Vagina (tissue), 2 donors: ENCODE data around the gene USF1.

Experiments
- POLR2AphosphoS5 ChIP-seq, 2 donors: sonication (generic); formaldehyde crosslinking; IDR thresholded peaks; one replicate each; pipeline ENCODE4 v1.9.0; 2017; ENCODE audit warnings: antibody characterized with exemption in 2 of 2, mild to moderate bottlenecking in 2 of 2, low read depth in 1 of 2; ENCODE audit not compliant: insufficient read depth in 1 of 2
- TF ChIP-seq, protein P1 (sequence below), 3 experiments: fragments of 450-650 bp in 2 of 3; fragments of 200-600 bp in 1 of 3; sonication (generic) in 1 of 3; IDR thresholded peaks; one replicate each; pipeline ENCODE4 v1.5.1; 2017 to 2019; ENCODE audit warnings: antibody characterized with exemption in 3 of 3, mild to moderate bottlenecking in 2 of 3, moderate library complexity in 2 of 3

DNA sequence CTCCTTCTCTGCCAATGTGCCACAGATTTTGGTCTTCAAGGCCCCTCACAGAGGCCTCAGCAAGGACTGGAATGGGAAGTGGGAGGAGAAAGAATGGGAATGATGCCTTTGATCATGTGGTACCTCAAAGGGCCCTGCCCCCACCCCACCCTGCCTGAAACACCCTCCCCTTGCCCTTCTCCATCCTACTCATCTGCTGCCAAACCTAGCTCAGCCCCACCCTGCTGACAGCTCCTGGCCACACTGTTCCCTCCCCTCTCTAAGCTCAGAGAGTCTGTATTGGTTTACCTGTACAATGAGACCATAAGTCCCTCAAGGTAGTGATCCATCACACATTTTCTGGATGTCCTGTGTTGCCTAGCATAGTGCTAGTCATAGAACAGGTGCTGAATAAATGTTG is 30.6 kb upstream of the USF1 start:
- TF ChIP-seq, protein P1, sequence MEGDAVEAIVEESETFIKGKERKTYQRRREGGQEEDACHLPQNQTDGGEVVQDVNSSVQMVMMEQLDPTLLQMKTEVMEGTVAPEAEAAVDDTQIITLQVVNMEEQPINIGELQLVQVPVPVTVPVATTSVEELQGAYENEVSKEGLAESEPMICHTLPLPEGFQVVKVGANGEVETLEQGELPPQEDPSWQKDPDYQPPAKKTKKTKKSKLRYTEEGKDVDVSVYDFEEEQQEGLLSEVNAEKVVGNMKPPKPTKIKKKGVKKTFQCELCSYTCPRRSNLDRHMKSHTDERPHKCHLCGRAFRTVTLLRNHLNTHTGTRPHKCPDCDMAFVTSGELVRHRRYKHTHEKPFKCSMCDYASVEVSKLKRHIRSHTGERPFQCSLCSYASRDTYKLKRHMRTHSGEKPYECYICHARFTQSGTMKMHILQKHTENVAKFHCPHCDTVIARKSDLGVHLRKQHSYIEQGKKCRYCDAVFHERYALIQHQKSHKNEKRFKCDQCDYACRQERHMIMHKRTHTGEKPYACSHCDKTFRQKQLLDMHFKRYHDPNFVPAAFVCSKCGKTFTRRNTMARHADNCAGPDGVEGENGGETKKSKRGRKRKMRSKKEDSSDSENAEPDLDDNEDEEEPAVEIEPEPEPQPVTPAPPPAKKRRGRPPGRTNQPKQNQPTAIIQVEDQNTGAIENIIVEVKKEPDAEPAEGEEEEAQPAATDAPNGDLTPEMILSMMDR (IDR thresholded peaks at IDR 0.05): no peak
- TF ChIP-seq POLR2AphosphoS5 (IDR thresholded peaks at IDR 0.05; ENCODE audit: insufficient read depth in 1 of 2, low read depth in 1 of 2): no peak
